Neural cell (in vitro differentiated cells): ENCODE data around the gene GRIK3. TPM values are rescaled to one million over a fixed set of nuclear protein-coding genes. Genes with fewer than 3 reads are reported as not detected.

Experiments used
- H2AFZ ChIP-seq: fragments of 200-600, 300-800 bp; sonication (generic), shearing (Covaris generic); 2 replicates; pipeline ENCODE4 v1.6.0; 2014; ENCODE audit warnings: low read depth, mild to moderate bottlenecking, antibody characterized with exemption, low read length, moderate library complexity
- H3F3A ChIP-seq: fragments of 200-600 bp; shearing (Covaris generic); 2 replicates; pipeline ENCODE4 v1.6.1; 2016; ENCODE audit warnings: mild to moderate bottlenecking, moderate library complexity, mixed read lengths, antibody characterized with exemption, low read length; ENCODE audit not compliant: insufficient read depth, poor library complexity, severe bottlenecking
- H3K27ac ChIP-seq: fragments of 200-600, 300-800 bp; sonication (generic), shearing (Covaris generic); 2 replicates; pipeline ENCODE4 v1.5.1; 2014; ENCODE audit warnings: mild to moderate bottlenecking, low read length, moderate library complexity
- H3K27me3 ChIP-seq: fragments of 300-800, 200-600 bp; sonication (generic), shearing (Covaris generic); 2 replicates; pipeline ENCODE4 v1.6.0; 2014; ENCODE audit warnings: mild to moderate bottlenecking, low read depth, low read length, moderate library complexity; ENCODE audit not compliant: insufficient read depth
- H3K36me3 ChIP-seq: fragments of 300-800, 200-600 bp; sonication (generic), shearing (Covaris generic); 2 replicates; pipeline ENCODE4 v1.5.1; 2014; ENCODE audit warnings: mild to moderate bottlenecking, antibody characterized with exemption, low read length, moderate library complexity; ENCODE audit not compliant: insufficient read depth
- H3K4me2 ChIP-seq: fragments of 300-800, 200-600 bp; sonication (generic), shearing (Covaris generic); 2 replicates; pipeline ENCODE4 v1.6.0; 2014; ENCODE audit warnings: mild to moderate bottlenecking, low read length
- H3K4me3 ChIP-seq: fragments of 300-800, 200-600 bp; sonication (generic), shearing (Covaris generic); 2 replicates; pipeline ENCODE4 v1.5.1; 2014; ENCODE audit warnings: mild to moderate bottlenecking, low read length, moderate library complexity
- H3K79me2 ChIP-seq: fragments of 200-600 bp; shearing (Covaris generic); replicated peaks from 2 replicates; pipeline ENCODE4 v1.6.0; 2014; ENCODE audit warnings: mild to moderate bottlenecking, low read length, moderate library complexity; ENCODE audit not compliant: insufficient read depth
- H3K9ac ChIP-seq: fragments of 300-800, 200-600 bp; sonication (generic), shearing (Covaris generic); 2 replicates; pipeline ENCODE4 v1.6.1; 2016; ENCODE audit warnings: mild to moderate bottlenecking, low read length, mixed read lengths
- H3K9me2 ChIP-seq: fragments of 200-600 bp; shearing (Covaris generic); 2 replicates; pipeline ENCODE4 v1.6.1; 2016; ENCODE audit warnings: mild to moderate bottlenecking, low read length, mixed read lengths; ENCODE audit not compliant: insufficient read depth
- H3K9me3 ChIP-seq: fragments of 200-600, 300-800 bp; sonication (generic), shearing (Covaris generic); 2 replicates; pipeline ENCODE4 v1.6.1; 2016; ENCODE audit warnings: mild to moderate bottlenecking, mixed run types, low read length, moderate library complexity, mixed read lengths
- H4K20me1 ChIP-seq: fragments of 200-600 bp; shearing (Covaris generic); 2 replicates; pipeline ENCODE4 v1.6.1; 2016; ENCODE audit warnings: mild to moderate bottlenecking, mixed run types; ENCODE audit not compliant: insufficient read depth
- CTCF ChIP-seq: fragments of 450-650 bp; IDR thresholded peaks from 2 replicates; pipeline ENCODE4 v1.5.1; 2014; ENCODE audit warnings: antibody characterized with exemption, mild to moderate bottlenecking, moderate library complexity; ENCODE audit not compliant: poor library complexity, severe bottlenecking
- EP300 ChIP-seq: fragments of 450-650 bp; conservative IDR thresholded peaks from 2 replicates; pipeline ENCODE4 v1.6.1; 2014; ENCODE audit warnings: antibody characterized with exemption, mild to moderate bottlenecking, moderate library complexity; ENCODE audit not compliant: poor library complexity, severe bottlenecking
- EZH2 ChIP-seq: fragments of 200-600, 300-800 bp; shearing (Covaris generic), sonication (generic); IDR thresholded peaks from 2 replicates; pipeline ENCODE4 v1.6.1; 2014; ENCODE audit warnings: antibody characterized with exemption, low read length, borderline replicate concordance, mild to moderate bottlenecking; ENCODE audit not compliant: insufficient read depth, poor library complexity, severe bottlenecking
- MXI1 ChIP-seq: fragments of 450-650 bp; conservative IDR thresholded peaks from 2 replicates; pipeline ENCODE4 v1.6.1; 2014; ENCODE audit warnings: antibody characterized with exemption, mild to moderate bottlenecking; ENCODE audit not compliant: poor library complexity, severe bottlenecking
- POLR2AphosphoS5 ChIP-seq: IDR thresholded peaks from 2 replicates; pipeline ENCODE4 v1.6.1; 2012
- RAD21 ChIP-seq: fragments of 450-650 bp; conservative IDR thresholded peaks from 2 replicates; pipeline ENCODE4 v1.6.1; 2014; ENCODE audit warnings: antibody characterized with exemption, mild to moderate bottlenecking, moderate library complexity
- REST ChIP-seq: IDR thresholded peaks from 2 replicates; pipeline ENCODE4 v1.6.1; 2012; ENCODE audit warnings: borderline replicate concordance
- SMC3 ChIP-seq: fragments of 450-650 bp; conservative IDR thresholded peaks from 2 replicates; pipeline ENCODE4 v1.6.1; 2014; ENCODE audit warnings: antibody characterized with exemption, mild to moderate bottlenecking, moderate library complexity; ENCODE audit not compliant: poor library complexity
- TAF1 ChIP-seq: IDR thresholded peaks from 2 replicates; pipeline ENCODE4 v1.6.1; 2012; ENCODE audit warnings: low read depth
- polyA plus RNA-seq: library from polyadenylated mRNA; depleted of rRNA; stranded (reverse); fragments of >200 nt; gene quantifications from 2 replicates; pipeline ENCODE4 v1.2.3, GENCODE V29; 2014

GRIK3 gene
- polyA plus RNA-seq, 1 donor from 2014 or later = 5.0 TPM

- TF ChIP-seq EP300 (no peak), REST (no peak), MXI1 (no peak)
- Histone ChIP-seq H3K27ac (no peak overlapping the region), H3F3A (no peaks in the 10 kb centered on the region), H2AFZ (no peak overlapping the region), H3K4me3 (no peak overlapping the region), H3K79me2 (no peaks in the 10 kb centered on the region), H3K9me2 (no peaks in the 10 kb centered on the region), H4K20me1 (no peaks in the 10 kb centered on the region), H3K9me3 (no peaks in the 10 kb centered on the region), H3K36me3 (no peaks in the 10 kb centered on the region), H3K4me2 (no peak overlapping the region), H3K9ac (no peak overlapping the region), H3K27me3 (no peaks in the 10 kb centered on the region)
These were observed 279.9 kb downstream of the GRIK3 start for GRCh38 chr1:36754366-36754765.

GRCh38 chr1:36753451-36753850 is 280.9 kb downstream of the GRIK3 start:
- no peaks in the 10 kb centered on the region for H3K27me3 ChIP-seq
- no peak overlapping the region for H2AFZ ChIP-seq
- TF ChIP-seq CTCF (no peak), REST (no peak), EZH2 (no peak), EP300 (no peak), MXI1 (no peak), SMC3 (no peak), TAF1 (no peak), RAD21 (no peak), POLR2AphosphoS5 (no peak)
- no peak overlapping the region for H3K4me2 ChIP-seq
- no peak overlapping the region for H3K27ac ChIP-seq
- H3K9ac ChIP-seq = no peak overlapping the region
- H3K4me3 ChIP-seq = no peak overlapping the region
- no peaks in the 10 kb centered on the region for H3K79me2 ChIP-seq
- H3K36me3 ChIP-seq = no peaks in the 10 kb centered on the region
- no peaks in the 10 kb centered on the region for H3F3A ChIP-seq
- no peaks in the 10 kb centered on the region for H3K9me2 ChIP-seq
- no peaks in the 10 kb centered on the region for H3K9me3 ChIP-seq
- no peaks in the 10 kb centered on the region for H4K20me1 ChIP-seq
